ENCODE data around the gene CLIC4.

CLIC4 gene

DNA sequence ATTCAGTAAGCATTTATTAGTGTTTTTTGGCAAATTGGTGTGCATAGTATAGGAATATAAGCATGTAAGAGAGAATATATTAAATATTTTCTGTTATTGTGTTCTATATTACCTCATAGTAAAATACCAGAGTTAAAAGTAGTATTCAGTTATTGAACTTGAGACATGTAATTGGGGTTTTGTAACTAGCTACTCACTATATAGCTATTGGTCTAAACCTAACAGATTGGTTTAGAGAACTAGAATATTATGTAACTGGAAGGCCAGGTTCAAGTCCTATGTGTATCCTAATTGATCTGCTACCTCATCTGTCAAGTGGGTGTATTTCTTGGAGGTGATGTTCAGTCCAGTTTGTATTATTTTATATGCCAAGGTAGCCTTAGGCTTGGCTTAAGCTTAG lies 26.3 kb downstream of the CLIC4 start:
- no peak overlapping the region for H3K27ac ChIP-seq
- H2AFZ ChIP-seq (ENCODE audit: low read depth), result no peak overlapping the region
- peaks cover 53% of the 10 kb centered on the region for H3K4me1 ChIP-seq (ENCODE audit: low read depth, poor library complexity, severe bottlenecking)
- H3K27me3 ChIP-seq (ENCODE audit: insufficient read depth, low read depth), result no peaks in the 10 kb centered on the region
- peaks cover 95% of the 10 kb centered on the region for H3K79me2 ChIP-seq (ENCODE audit: insufficient read depth, low read depth)
- H3K9ac ChIP-seq, result no peak overlapping the region
- no peak overlapping the region for H3K4me2 ChIP-seq
- no peak overlapping the region for H3K4me3 ChIP-seq (IDR thresholded peaks at IDR 0.05; ENCODE audit: insufficient read depth, low read depth, low read length)
- H3K36me3 ChIP-seq (ENCODE audit: insufficient read depth), result no peaks in the 10 kb centered on the region
- TF ChIP-seq, protein P1, sequence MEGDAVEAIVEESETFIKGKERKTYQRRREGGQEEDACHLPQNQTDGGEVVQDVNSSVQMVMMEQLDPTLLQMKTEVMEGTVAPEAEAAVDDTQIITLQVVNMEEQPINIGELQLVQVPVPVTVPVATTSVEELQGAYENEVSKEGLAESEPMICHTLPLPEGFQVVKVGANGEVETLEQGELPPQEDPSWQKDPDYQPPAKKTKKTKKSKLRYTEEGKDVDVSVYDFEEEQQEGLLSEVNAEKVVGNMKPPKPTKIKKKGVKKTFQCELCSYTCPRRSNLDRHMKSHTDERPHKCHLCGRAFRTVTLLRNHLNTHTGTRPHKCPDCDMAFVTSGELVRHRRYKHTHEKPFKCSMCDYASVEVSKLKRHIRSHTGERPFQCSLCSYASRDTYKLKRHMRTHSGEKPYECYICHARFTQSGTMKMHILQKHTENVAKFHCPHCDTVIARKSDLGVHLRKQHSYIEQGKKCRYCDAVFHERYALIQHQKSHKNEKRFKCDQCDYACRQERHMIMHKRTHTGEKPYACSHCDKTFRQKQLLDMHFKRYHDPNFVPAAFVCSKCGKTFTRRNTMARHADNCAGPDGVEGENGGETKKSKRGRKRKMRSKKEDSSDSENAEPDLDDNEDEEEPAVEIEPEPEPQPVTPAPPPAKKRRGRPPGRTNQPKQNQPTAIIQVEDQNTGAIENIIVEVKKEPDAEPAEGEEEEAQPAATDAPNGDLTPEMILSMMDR (conservative IDR thresholded peaks at IDR 0.05; ENCODE audit: low read depth, low read length), result no peak
- no peaks in the 10 kb centered on the region for H4K20me1 ChIP-seq (ENCODE audit: insufficient read depth)

GRCh38 chr1:24773618-24774017 lies 28.4 kb downstream of the CLIC4 start:
- Histone ChIP-seq H3K27me3 (ENCODE audit: insufficient read depth, low read depth) (no peaks in the 10 kb centered on the region), H3K4me3 (IDR thresholded peaks at IDR 0.05; ENCODE audit: insufficient read depth, low read depth, low read length) (no peak overlapping the region), H3K79me2 (ENCODE audit: insufficient read depth, low read depth) (peaks cover 97% of the 10 kb centered on the region), H3K4me2 (no peak overlapping the region), H3K27ac (no peak overlapping the region), H3K9ac (no peak overlapping the region), H3K36me3 (ENCODE audit: insufficient read depth) (no peaks in the 10 kb centered on the region), H2AFZ (ENCODE audit: low read depth) (no peak overlapping the region), H4K20me1 (ENCODE audit: insufficient read depth) (no peaks in the 10 kb centered on the region), H3K4me1 (ENCODE audit: low read depth, poor library complexity, severe bottlenecking) (peaks cover 34% of the 10 kb centered on the region)
- TF ChIP-seq, protein P1 (conservative IDR thresholded peaks at IDR 0.05; ENCODE audit: low read depth, low read length), result no peak

DNA sequence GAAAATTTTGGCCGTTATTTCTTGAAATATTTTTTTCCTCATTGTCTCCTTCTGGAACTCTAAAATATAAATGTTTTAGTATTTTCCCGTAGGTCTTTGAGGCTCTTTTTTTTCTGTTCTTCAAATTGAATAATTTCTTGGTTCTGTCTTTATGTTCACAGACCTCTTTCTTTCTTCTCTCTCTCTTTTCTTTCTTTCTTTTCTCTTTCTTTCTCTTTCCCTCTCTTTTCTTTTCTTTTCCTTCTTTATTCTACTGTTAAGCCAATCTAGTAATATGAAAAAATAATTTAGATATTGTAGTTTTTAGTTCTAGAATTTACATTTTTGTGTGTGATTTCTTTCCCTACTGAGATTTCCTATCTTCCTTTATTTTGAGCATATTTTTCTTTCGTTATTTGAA lies 30.1 kb downstream of the CLIC4 start:
- peaks cover 97% of the 10 kb centered on the region for H3K79me2 ChIP-seq (ENCODE audit: insufficient read depth, low read depth)
- 0 out of 2 replicates have a peak, but pooled peaks cover 9% of the 10 kb centered on the region for H4K20me1 ChIP-seq (ENCODE audit: insufficient read depth)
- TF ChIP-seq, protein P1 (conservative IDR thresholded peaks at IDR 0.05; ENCODE audit: low read depth, low read length), result no peak

DNA sequence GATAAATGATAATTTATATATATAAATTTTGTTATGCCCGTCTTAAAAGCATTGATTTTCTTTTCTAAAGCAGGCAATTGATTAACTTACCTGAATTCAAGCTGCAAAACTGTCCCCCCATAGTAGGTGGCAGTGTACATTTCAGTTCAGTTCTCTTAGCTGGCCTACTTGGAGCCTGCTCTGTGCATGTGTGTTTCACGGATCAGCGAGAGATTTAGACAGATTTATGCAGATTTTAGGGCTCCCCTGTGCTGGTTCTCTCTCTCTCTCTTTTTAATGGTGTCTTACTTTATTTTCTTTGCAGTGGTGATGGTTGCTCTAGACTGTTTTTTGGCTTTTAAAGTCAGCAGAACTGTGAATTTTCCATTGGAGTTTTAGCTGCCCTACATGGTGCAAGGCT lies 30.7 kb downstream of the CLIC4 start:
- Histone ChIP-seq H3K9ac (no peak overlapping the region), H2AFZ (ENCODE audit: low read depth) (no peak overlapping the region), H4K20me1 (ENCODE audit: insufficient read depth) (0 out of 2 replicates have a peak, but pooled peaks cover 9% of the 10 kb centered on the region), H3K27me3 (ENCODE audit: insufficient read depth, low read depth) (no peaks in the 10 kb centered on the region), H3K4me2 (no peak overlapping the region), H3K4me1 (ENCODE audit: low read depth, poor library complexity, severe bottlenecking) (peaks cover 29% of the 10 kb centered on the region), H3K36me3 (ENCODE audit: insufficient read depth) (no peaks in the 10 kb centered on the region), H3K4me3 (IDR thresholded peaks at IDR 0.05; ENCODE audit: insufficient read depth, low read depth, low read length) (no peak overlapping the region), H3K27ac (no peak overlapping the region), H3K79me2 (ENCODE audit: insufficient read depth, low read depth) (peaks cover 95% of the 10 kb centered on the region)
- TF ChIP-seq, protein P1 (conservative IDR thresholded peaks at IDR 0.05; ENCODE audit: low read depth, low read length), result no peak

More for the DNA sequence above, 30.1 kb downstream of the CLIC4 start:
- Histone ChIP-seq H3K4me3 (IDR thresholded peaks at IDR 0.05; ENCODE audit: insufficient read depth, low read depth, low read length) (no peak overlapping the region), H3K36me3 (ENCODE audit: insufficient read depth) (no peaks in the 10 kb centered on the region), H3K4me2 (no peak overlapping the region), H3K4me1 (ENCODE audit: low read depth, poor library complexity, severe bottlenecking) (peaks cover 30% of the 10 kb centered on the region), H3K9ac (no peak overlapping the region), H3K27ac (no peak overlapping the region), H2AFZ (ENCODE audit: low read depth) (no peak overlapping the region), H3K27me3 (ENCODE audit: insufficient read depth, low read depth) (no peaks in the 10 kb centered on the region)
